HEK293 (cell line): Measurements from ENCODE around the gene PPP4C.

Experiments
- BCL6B ChIP-seq: fragments of 450-650 bp; formaldehyde crosslinking; IDR thresholded peaks from 2 replicates; pipeline ENCODE4 v1.5.1; 2017; ENCODE audit warnings: missing biosample characterization, missing genetic modification characterization
- GFI1B ChIP-seq: fragments of 450-650 bp; formaldehyde crosslinking; IDR thresholded peaks from 2 replicates; pipeline ENCODE4 v1.5.1; 2016; ENCODE audit warnings: missing biosample characterization, missing genetic modification characterization
- GLI2 ChIP-seq: fragments of 450-650 bp; formaldehyde crosslinking; IDR thresholded peaks from 2 replicates; pipeline ENCODE4; 2017; ENCODE audit warnings: missing biosample characterization, missing genetic modification characterization, low read depth, borderline replicate concordance
- GLIS2 ChIP-seq: fragments of 450-650 bp; formaldehyde crosslinking; IDR thresholded peaks from 2 replicates; pipeline ENCODE4 v1.5.1; 2016; ENCODE audit warnings: missing biosample characterization, missing genetic modification characterization
- HOXD13 ChIP-seq: sonication (generic); formaldehyde crosslinking; IDR thresholded peaks from 2 replicates; pipeline ENCODE4 v1.8.0; 2022; ENCODE audit warnings: missing genetic modification reagents, borderline replicate concordance
- KLF10 ChIP-seq: fragments of 450-650 bp; IDR thresholded peaks from 2 replicates; pipeline ENCODE4 v1.5.1; 2018; ENCODE audit warnings: missing biosample characterization, mild to moderate bottlenecking, missing genetic modification characterization
- SP3 ChIP-seq: fragments of 450-650 bp; formaldehyde crosslinking; IDR thresholded peaks from 2 replicates; pipeline ENCODE4 v1.5.1; 2016; ENCODE audit warnings: missing biosample characterization, missing genetic modification characterization
- SP7 ChIP-seq: fragments of 450-650 bp; formaldehyde crosslinking; IDR thresholded peaks from 2 replicates; pipeline ENCODE4 v1.5.1; 2016; ENCODE audit warnings: missing biosample characterization, missing genetic modification characterization
- ZBTB44 ChIP-seq: fragments of 450-650 bp; IDR thresholded peaks from 2 replicates; pipeline ENCODE4 v1.5.1; 2018; ENCODE audit warnings: missing biosample characterization, mild to moderate bottlenecking, missing genetic modification characterization
- ZBTB8A ChIP-seq: fragments of 450-650 bp; formaldehyde crosslinking; IDR thresholded peaks from 2 replicates; pipeline ENCODE4 v1.5.1; 2016; ENCODE audit warnings: missing biosample characterization, missing genetic modification characterization
- ZNF112 ChIP-seq: fragments of 450-650 bp; formaldehyde crosslinking; IDR thresholded peaks from 2 replicates; pipeline ENCODE4 v1.5.0; 2017; ENCODE audit warnings: missing biosample characterization, missing genetic modification characterization
- ZNF18 ChIP-seq: fragments of 450-650 bp; formaldehyde crosslinking; IDR thresholded peaks from 2 replicates; pipeline ENCODE4 v1.5.1; 2016; ENCODE audit warnings: missing biosample characterization, missing genetic modification characterization
- ZNF26 ChIP-seq: fragments of 450-650 bp; formaldehyde crosslinking; IDR thresholded peaks from 2 replicates; pipeline ENCODE4 v1.5.1; 2016; ENCODE audit warnings: missing biosample characterization, missing genetic modification characterization
- ZNF274 ChIP-seq, 2 experiments: fragments of 200-500 bp in 1 of 2; fragments of 450-650 bp in 1 of 2; sonication (Bioruptor generic) in 1 of 2; formaldehyde crosslinking in 1 of 2; IDR thresholded peaks; 2 replicates each; pipeline versions ENCODE4 v1.5.1 to v1.6.1; 2014 to 2016; ENCODE audit warnings: borderline replicate concordance in 1 of 2, inconsistent platforms in 1 of 2, low read length in 1 of 2, missing biosample characterization in 1 of 2, missing genetic modification characterization in 1 of 2
- ZNF292 ChIP-seq: fragments of 450-650 bp; formaldehyde crosslinking; IDR thresholded peaks from 2 replicates; pipeline ENCODE4 v1.5.1; 2016; ENCODE audit warnings: low read depth, missing biosample characterization, missing genetic modification characterization, borderline replicate concordance
- ZNF341 ChIP-seq: fragments of 450-650 bp; formaldehyde crosslinking; IDR thresholded peaks from 2 replicates; pipeline ENCODE4; 2016; ENCODE audit warnings: low read depth, missing biosample characterization, missing genetic modification characterization
- ZNF473 ChIP-seq: fragments of 450-650 bp; formaldehyde crosslinking; IDR thresholded peaks from 2 replicates; pipeline ENCODE4 v1.5.1; 2017; ENCODE audit warnings: missing biosample characterization, missing genetic modification characterization
- ZNF529 ChIP-seq: fragments of 450-650 bp; formaldehyde crosslinking; IDR thresholded peaks from 2 replicates; pipeline ENCODE4 v1.5.1; 2017; ENCODE audit warnings: missing genetic modification characterization, missing biosample characterization; ENCODE audit not compliant: insufficient replicate concordance
- ZNF548 ChIP-seq: fragments of 450-650 bp; formaldehyde crosslinking; IDR thresholded peaks from 2 replicates; pipeline ENCODE4 v1.5.1; 2016; ENCODE audit warnings: missing biosample characterization, missing genetic modification characterization
- ZNF664 ChIP-seq: fragments of 450-650 bp; formaldehyde crosslinking; IDR thresholded peaks from 2 replicates; pipeline ENCODE4 v1.5.1; 2016; ENCODE audit warnings: missing biosample characterization, missing genetic modification characterization
- ZNF701 ChIP-seq: fragments of 450-650 bp; formaldehyde crosslinking; IDR thresholded peaks from 2 replicates; pipeline ENCODE4 v1.5.1; 2016; ENCODE audit warnings: missing biosample characterization, missing genetic modification characterization
- ZNF776 ChIP-seq: fragments of 450-650 bp; formaldehyde crosslinking; IDR thresholded peaks from 2 replicates; pipeline ENCODE4 v1.5.0; 2017; ENCODE audit warnings: missing biosample characterization, missing genetic modification characterization, borderline replicate concordance
- ZSCAN30 ChIP-seq: fragments of 450-650 bp; IDR thresholded peaks from 2 replicates; pipeline ENCODE4 v1.5.1; 2018; ENCODE audit warnings: missing biosample characterization, mild to moderate bottlenecking, missing genetic modification characterization, moderate library complexity
- TF ChIP-seq, protein P1 (sequence below): fragments of 450-650 bp; formaldehyde crosslinking; optimal IDR thresholded peaks from 2 replicates; pipeline ENCODE3; 2016; ENCODE audit warnings: missing biosample characterization, mild to moderate bottlenecking, missing genetic modification characterization
- TF ChIP-seq, protein P2 (sequence below): fragments of 450-650 bp; formaldehyde crosslinking; IDR thresholded peaks from 2 replicates; pipeline ENCODE4 v1.5.1; 2016; ENCODE audit warnings: missing biosample characterization, missing genetic modification characterization, borderline replicate concordance

The PPP4C gene

DNA sequence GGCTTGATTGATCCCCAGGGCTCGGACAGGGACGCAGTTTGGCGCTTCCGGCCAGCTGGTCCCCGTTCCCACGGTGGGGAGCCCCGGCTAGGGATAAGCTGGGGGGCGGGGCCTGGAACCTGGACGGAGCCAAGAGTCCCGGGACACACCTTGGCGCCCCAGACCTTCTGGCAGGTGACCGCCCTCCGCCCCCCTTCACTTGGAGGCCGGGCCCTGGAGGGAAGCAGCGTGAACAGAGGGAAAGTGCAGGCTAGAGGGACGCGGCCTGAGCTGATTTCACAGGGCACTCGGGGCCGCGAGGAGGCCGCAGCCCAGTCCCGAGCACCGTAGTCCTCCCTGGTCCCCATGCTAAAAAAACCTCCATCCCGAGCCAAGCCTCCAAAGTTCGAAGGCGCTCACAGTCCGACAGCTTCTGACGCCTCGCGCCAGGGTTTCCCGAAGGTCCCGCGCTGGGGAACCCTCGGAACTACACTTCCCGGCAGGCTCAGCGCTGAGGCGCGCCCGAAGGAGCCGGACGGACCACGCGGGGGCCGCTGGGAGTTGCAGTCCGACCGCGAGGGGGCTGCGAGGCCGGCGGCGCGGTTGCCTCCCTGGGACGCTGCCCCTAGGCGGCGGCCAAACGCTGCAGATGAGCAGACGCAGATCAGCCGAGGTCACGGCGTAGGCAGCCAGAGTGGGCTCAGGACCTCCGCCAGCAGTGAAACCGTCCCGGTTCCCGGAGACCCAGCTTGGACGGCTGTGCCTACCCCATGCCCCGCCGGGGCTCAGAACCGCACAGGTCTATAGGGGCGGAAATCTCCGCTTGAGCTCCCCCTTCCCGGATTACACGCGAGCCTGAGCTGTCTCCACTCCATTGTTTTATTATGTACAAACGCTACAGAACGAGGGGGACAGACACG is 15.9 kb downstream of the PPP4C start, which contains the start of gene TBX6 (continued):
- TF ChIP-seq, protein P1, sequence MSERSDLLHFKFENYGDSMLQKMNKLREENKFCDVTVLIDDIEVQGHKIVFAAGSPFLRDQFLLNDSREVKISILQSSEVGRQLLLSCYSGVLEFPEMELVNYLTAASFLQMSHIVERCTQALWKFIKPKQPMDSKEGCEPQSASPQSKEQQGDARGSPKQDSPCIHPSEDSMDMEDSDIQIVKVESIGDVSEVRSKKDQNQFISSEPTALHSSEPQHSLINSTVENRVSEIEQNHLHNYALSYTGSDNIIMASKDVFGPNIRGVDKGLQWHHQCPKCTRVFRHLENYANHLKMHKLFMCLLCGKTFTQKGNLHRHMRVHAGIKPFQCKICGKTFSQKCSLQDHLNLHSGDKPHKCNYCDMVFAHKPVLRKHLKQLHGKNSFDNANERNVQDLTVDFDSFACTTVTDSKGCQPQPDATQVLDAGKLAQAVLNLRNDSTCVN, result peak; percentile 88
- peak; percentile 67 for TF ChIP-seq SP3 (tag by site-specific recombination)
- TF ChIP-seq HOXD13 (CRISPR knock-in tag), result no peak
- TF ChIP-seq ZNF664, result no peak
- no peak for TF ChIP-seq GLI2 (tag by site-specific recombination)
- TF ChIP-seq ZNF341, result peak; percentile 63; the same call in 1 of the 2 replicates
- no peak for TF ChIP-seq ZNF18
- TF ChIP-seq ZNF776 (tag by site-specific recombination), result no peak
- no peak for TF ChIP-seq ZNF529 (tag by site-specific recombination)
- TF ChIP-seq ZNF274 (IDR thresholded peaks at IDR 0.05; ENCODE audit: low read length), result no peak
- TF ChIP-seq ZNF274 (tag by site-specific recombination; IDR thresholded peaks at IDR 0.05; ENCODE audit: borderline replicate concordance), result no peak
- TF ChIP-seq ZNF26 (tag by site-specific recombination), result no peak
- no peak for TF ChIP-seq ZNF292 (tag by site-specific recombination)
- TF ChIP-seq ZSCAN30 (tag by site-specific recombination), result peak; percentile 76
- no peak; the same call in 1 of the 2 replicates for TF ChIP-seq ZBTB8A
- peak; percentile 95 for TF ChIP-seq GLIS2
- 0 out of 2 replicates have a peak, but pooled peaks have one; percentile 32 for TF ChIP-seq ZNF701 (tag by site-specific recombination)
- TF ChIP-seq BCL6B (tag by site-specific recombination), result no peak
- no peak for TF ChIP-seq SP7
- no peak for TF ChIP-seq ZNF473 (tag by site-specific recombination)
- peak; percentile 46; the same call in 1 of the 2 replicates for TF ChIP-seq ZBTB44 (tag by site-specific recombination)
- no peak for TF ChIP-seq GFI1B (tag by site-specific recombination)
- TF ChIP-seq, protein P2, sequence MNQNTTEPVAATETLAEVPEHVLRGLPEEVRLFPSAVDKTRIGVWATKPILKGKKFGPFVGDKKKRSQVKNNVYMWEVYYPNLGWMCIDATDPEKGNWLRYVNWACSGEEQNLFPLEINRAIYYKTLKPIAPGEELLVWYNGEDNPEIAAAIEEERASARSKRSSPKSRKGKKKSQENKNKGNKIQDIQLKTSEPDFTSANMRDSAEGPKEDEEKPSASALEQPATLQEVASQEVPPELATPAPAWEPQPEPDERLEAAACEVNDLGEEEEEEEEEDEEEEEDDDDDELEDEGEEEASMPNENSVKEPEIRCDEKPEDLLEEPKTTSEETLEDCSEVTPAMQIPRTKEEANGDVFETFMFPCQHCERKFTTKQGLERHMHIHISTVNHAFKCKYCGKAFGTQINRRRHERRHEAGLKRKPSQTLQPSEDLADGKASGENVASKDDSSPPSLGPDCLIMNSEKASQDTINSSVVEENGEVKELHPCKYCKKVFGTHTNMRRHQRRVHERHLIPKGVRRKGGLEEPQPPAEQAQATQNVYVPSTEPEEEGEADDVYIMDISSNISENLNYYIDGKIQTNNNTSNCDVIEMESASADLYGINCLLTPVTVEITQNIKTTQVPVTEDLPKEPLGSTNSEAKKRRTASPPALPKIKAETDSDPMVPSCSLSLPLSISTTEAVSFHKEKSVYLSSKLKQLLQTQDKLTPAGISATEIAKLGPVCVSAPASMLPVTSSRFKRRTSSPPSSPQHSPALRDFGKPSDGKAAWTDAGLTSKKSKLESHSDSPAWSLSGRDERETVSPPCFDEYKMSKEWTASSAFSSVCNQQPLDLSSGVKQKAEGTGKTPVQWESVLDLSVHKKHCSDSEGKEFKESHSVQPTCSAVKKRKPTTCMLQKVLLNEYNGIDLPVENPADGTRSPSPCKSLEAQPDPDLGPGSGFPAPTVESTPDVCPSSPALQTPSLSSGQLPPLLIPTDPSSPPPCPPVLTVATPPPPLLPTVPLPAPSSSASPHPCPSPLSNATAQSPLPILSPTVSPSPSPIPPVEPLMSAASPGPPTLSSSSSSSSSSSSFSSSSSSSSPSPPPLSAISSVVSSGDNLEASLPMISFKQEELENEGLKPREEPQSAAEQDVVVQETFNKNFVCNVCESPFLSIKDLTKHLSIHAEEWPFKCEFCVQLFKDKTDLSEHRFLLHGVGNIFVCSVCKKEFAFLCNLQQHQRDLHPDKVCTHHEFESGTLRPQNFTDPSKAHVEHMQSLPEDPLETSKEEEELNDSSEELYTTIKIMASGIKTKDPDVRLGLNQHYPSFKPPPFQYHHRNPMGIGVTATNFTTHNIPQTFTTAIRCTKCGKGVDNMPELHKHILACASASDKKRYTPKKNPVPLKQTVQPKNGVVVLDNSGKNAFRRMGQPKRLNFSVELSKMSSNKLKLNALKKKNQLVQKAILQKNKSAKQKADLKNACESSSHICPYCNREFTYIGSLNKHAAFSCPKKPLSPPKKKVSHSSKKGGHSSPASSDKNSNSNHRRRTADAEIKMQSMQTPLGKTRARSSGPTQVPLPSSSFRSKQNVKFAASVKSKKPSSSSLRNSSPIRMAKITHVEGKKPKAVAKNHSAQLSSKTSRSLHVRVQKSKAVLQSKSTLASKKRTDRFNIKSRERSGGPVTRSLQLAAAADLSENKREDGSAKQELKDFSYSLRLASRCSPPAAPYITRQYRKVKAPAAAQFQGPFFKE (tag by site-specific recombination), result no peak; the same call in 1 of the 2 replicates
- no peak for TF ChIP-seq ZNF112
- 0 out of 2 replicates have a peak, but pooled peaks have one; percentile 3 for TF ChIP-seq KLF10 (tag by site-specific recombination)
- TF ChIP-seq ZNF548 (tag by site-specific recombination), result no peak
